GM12864 (cell line): ENCODE measurements around the gene MACF1.

Experiments used
- DNase-seq: peaks from one replicate; pipeline ENCODE4 v3.0.0-alpha.2; 2011; ENCODE audit warnings: low read depth
- H3K4me3 ChIP-seq: 2 replicates; pipeline ENCODE4 v1.5.1; 2011; ENCODE audit warnings: mild to moderate bottlenecking, low read depth, low read length, control low read depth
- CTCF ChIP-seq: IDR thresholded peaks from 2 replicates; pipeline ENCODE4 v1.5.1; 2011; ENCODE audit warnings: low read depth, mild to moderate bottlenecking, moderate library complexity, low read length, control low read depth, inconsistent platforms; ENCODE audit errors: missing control alignments

Gene MACF1

DNA sequence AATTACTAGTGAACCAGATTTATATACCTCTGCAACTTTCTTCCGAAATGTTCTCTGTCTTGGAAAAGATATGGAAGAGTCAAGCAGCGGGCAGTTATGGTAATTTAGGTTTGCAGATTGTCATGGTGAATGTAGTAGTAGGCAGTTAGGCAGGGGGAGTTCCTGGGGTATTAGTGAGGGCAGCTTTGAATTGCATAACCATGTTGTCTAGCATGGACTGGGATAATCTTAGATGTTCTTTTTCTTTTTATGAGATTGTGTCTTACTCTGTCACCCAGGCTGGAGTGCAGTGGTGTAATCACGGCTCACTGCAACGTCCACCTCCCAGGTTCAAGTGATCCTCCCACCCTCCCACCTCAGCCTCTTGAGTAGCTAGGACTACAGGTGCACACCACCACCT is 25.0 kb downstream of the MACF1 start:
- H3K4me3 ChIP-seq: no peak overlapping the region
- no peak for DNase-seq

DNA sequence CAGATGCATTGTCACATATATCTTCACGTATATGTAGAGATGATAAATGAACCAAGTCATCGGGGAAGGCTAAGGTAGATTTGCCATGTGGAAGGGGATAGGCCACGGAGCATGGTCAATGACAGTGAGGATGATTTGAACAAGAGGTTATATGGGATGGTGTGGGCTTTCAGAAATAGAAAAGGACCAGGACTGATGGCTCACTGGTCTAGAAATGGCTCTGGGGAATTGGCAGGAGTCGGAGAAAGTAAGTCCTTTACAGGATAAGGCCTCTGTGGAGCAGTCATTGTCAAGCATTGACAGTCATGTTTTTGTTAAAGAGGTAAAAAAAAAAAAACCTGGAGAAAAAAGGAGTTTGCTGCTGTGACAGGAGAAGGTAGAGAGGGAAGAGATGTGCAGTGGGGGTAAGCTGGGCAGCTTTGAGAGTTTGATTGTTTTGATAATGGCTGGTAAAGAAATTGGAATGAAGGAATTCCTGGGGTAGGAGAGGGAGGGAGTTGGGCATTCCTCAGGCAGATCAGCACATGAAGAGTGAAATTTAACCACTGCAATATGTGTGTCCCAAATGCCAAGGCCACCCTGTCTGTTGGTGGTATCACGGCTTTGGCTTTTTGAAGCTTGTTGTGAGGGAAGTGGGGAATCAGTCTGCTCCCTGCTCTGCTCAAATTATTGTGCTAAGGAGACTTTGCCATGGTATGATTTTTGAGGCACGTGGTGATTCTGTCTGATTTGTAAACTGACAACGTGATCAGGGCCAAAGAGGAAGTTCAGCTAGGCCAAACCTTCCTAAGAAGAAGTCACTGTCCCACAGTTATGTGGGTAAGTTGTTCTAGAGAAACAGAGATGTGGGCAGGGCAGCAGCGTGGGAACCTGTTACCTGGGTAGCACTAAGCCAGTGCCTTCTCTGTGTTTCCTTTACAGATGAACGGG is 26.0 kb downstream of the MACF1 start:
- no peak overlapping the region for H3K4me3 ChIP-seq
- peak; percentile 45 for DNase-seq
- no peak for TF ChIP-seq CTCF

More for the DNA sequence above, 25.0 kb downstream of the MACF1 start:
- no peak for TF ChIP-seq CTCF

GRCh38 chr1:39236971-39237370 is 32.5 kb downstream of the MACF1 start:
- no peak for DNase-seq
- H3K4me3 ChIP-seq: no peak overlapping the region
- TF ChIP-seq CTCF: no peak

- TF ChIP-seq CTCF: no peak
- DNase-seq: no peak
- no peak overlapping the region for H3K4me3 ChIP-seq
These were observed 34.0 kb downstream of the MACF1 start for GRCh38 chr1:39238476-39238875.

DNA sequence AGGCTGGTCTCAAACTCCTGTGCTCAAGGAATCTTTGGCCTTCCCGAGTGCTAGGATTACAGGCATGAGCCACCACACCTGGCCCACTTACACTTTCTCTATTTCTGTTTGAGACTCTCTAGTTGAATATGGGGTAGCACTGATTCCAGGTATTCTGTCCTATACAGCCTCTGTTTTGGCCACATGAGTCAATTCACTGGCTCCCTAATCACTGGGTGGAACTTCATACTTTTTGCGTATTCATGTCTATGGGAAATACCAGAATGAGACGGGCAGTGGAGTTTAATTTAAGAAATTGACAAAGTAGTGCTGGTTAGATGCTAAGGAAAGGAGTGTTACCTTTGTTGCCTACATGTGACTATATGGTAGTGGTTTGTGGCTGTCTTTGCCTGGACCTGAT is 35.5 kb downstream of the MACF1 start:
- DNase-seq: no peak

DNA sequence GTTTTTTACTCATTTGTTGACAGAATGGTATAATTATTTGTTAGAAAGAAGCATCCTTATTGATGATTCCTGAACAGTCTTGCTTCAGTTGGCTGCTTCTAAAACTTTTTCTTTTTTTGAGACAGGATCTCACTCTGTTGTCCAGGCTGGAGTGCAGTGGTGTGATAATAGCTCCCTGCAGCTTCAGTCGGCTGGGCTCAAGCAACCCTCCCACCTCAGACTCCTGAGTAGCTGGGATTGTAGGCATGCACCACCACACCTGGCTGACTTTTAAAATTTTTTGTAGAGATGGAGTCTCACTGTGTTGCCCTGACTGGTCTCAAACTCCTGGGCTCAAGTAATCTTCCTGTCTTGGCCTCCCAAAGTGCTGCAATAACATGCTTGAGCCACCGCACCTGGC is 38.8 kb downstream of the MACF1 start:
- TF ChIP-seq CTCF: no peak
- no peak overlapping the region for H3K4me3 ChIP-seq
- no peak for DNase-seq

More for the DNA sequence above, 35.5 kb downstream of the MACF1 start:
- TF ChIP-seq CTCF: no peak
- no peak overlapping the region for H3K4me3 ChIP-seq
